Inflammatory macrophage (primary cell): ENCODE results near the gene FNTB.
A peak's percentile ranks its signal among the peaks of the same experiment; 100 is the strongest.

Experiments
- DNase-seq, 2 donors: peaks; one replicate each; pipeline ENCODE4 v3.0.0-alpha.2; 2020 to 2022

FNTB gene

DNA sequence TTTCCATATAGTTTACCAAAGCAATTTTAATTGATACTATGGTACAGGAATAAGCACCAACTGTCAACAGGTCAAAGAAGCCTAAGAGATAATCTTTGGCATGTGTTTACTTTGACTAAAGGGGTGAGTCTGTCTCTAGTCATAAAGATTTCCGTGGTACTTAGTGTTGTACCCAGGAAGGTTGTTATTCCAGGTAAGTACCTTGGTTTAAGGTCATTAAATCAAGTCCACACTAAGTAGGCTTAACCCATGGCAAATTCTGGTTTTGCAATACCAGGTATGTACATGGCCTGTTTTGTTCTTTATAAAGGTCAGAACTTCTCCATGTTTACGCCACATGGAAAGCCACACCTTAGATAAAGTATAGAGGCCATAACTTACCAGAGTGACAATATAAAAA is 105.7 kb downstream of the FNTB start:
- DNase-seq, result no peak

DNA sequence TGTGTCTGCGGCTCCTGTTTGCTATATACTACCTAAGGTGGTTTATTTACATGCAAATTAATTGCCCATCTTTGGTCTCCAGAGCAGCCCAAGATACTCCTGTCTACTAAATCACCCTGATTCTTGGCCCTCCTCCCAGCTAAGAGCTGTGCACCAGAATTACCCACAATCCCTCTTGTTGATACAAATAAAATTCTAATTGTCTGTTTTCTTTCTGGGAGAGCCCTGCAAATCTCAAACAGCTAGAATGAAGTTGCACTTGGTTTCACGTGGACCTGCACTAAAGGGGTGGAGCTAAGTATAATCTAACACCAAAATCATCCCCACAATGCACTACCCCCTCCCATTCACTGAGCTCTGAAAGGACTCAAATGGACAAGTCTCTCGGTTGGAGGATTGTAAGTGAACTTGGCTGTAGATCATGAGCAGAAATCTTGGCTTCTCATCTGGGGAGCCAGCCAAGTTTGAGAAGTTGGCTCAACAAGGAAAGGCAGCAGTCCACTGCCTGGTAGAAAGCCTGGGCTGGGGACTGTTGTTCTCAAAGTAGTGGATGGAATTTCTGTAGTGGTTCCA is 109.0 kb downstream of the FNTB start:
- no peak for DNase-seq

- no peak for DNase-seq
These were observed 109.8 kb downstream of the FNTB start for GRCh38 chr14:65096323-65097089.

DNA sequence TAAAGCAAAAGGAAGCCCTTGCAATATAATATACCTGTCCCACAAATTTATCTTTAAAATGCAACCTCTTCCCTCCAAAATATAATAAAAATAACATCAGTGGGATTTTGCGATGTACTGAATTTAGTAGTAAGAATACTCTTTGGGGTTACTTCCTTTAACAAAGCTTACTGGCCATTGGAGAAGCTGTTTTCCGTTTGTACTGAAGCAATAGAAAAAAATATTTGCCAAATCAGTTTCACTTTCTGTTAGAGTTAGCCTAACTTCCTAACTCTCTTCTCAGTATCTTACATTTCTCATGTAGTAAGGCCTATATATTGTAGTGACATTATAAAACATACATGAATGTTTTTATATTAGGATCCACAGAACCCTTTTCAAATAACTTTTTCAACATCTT is 111.9 kb downstream of the FNTB start:
- peak; percentile 52 to 78 for DNase-seq

DNA sequence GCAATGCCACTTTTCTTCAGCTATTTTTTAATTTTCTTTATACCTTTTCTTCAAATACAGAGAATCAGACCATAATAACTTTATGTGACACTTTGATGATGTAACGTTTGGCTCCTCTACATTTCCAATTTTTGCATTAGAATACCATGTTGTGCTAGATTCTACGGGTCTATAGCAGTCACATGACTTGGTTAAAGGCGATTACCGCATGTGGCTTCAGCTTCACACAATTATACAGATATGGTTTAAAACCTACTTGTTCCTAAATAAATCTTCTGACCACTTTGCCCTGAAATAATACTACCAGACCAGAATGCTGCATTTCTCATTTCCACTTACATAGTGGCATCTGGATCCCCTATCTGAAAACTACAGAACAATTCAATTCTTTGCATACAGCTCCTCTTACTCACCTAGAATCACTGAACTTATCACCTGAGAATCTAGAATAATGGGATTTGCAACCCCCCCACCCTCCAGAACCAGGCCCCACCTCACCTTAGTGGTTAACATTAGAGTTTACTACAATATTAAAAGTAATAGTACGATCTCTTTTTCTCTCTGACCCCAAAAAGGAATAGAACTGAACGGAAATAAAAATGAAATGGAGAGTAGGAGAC is 114.3 kb downstream of the FNTB start:
- no peak for DNase-seq

DNA sequence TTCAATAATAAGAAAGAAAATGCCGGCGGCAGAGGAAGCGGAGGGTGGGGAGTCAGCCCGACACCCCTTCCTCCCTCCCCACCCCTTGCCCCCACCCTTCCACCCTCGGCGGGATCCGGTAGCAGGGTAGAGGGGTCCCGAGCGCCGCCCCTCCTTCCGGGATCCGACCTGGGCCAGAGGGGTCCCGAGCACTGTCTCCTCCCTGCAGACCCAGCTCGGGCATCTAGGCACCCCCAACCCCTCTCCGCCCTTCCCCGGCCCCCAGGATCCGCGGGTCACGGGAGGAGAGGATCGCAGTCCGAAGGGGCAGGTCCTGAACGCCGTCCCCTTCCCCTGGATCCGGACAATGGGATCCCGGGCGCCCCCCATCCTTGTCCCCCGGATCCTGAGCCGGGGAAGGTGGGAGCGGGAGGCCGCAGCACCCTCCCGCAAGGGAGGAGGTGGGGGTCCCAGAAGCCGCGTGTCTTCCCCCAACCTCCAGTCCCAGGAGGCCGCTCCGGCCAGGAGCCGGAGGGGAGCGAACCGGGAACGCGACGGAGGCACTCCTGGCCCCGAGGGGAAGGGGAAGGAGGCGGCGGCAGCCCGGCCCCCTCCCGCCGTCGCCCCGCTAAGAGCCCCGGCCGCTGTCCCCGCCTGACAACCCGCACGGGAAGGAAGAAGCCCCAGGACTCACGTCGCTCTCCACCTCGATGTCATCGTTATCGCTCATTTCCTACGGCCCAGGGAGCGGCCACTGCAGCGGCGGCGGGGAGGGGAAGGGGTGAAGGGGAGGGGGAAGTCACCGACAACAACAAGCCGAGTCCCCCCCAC is 115.1 kb downstream of the FNTB start:
- DNase-seq, result no peak

DNA sequence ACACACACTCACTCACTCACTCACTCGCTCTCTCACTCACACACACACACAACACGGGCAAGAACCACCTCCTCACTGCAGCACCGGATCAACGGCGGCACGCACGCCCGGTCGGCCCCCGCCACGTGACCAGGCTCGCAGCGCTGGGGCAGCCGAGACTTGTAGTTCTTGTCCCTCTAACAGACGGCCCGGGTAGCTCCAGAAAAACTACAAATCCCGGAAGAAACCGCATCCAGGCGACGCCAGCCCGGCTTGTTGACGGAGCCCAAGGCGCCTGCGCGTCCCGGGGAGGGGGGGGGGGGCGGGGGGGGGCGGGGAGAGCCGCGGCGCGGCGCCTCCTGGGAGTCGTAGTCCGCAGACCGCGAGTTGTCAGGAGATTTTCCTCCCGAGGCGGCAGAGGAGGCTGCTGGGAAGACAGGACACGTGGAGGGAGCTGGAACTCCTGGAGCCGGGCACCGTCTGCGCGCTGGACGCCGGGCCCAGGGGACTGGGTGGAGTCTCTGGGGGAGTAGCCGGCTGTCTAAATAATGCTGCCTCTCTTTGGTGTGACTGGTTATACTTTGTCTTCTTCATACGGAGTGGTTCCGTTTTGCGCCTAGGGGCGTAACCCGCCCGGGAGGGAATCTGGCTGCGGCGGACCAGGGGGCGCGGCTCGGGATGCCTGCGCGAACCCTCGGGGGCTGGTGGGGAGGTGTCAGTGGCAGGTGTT is 115.9 kb downstream of the FNTB start, which contains the start of gene MAX:
Gene MAX, minus strand, starts transcription at position 77 of the 709 bp plus-strand sequence. CDS start 178 bp downstream, outside the sequence.
- peak; percentile 99 for DNase-seq

DNA sequence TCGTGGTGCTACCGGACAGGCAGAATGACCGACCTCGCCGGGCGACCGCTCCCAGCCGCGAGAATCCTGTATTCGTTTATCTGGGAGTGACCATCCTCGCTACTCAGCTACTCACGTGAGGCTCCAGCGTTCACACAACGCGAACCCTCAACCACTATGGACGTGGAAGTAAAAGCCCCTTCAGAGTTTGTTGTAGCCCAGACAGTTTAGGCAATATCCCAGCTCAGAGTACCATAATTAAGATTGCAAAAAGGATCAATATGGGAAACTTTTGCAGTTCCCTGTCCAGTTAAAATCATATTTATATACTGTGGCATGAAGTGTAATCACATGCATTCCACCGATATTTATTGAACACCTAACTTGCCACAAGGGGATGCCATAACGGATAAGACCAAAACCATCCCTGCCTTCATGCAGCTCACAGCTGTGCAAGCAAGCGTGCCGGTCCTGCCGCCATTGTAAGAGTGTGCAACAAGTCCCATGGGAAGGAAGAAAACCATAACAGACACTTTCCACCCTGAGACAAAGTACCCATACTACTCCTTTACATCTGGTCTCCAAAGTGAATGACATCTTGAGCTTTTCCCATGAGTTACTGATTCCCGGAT is 116.6 kb downstream of the FNTB start:
- DNase-seq, result peak in 1 of 2 donors; percentile 13

GRCh38 chr14:65104791-65105190 is 118.1 kb downstream of the FNTB start:
- no peak for DNase-seq

DNA sequence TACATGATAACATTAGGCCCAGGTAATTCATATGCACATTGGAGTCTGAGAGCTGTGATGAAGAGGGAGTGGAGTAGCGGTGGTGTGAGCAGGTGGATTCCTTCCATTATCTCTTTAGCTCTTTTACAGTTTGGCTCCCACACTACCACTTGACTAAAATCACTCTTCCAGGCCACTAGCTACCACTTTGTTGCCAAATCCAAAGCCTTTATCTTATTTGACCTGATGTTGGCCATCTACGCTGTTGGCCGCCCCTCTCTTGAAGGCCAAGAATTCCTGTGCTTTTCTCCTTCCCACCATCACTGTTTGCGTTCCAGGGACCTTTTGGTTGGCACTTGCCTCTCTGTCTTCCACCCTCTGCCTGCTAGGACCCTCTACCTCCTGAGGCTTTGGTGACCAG is 119.6 kb downstream of the FNTB start:
- DNase-seq, result no peak

DNA sequence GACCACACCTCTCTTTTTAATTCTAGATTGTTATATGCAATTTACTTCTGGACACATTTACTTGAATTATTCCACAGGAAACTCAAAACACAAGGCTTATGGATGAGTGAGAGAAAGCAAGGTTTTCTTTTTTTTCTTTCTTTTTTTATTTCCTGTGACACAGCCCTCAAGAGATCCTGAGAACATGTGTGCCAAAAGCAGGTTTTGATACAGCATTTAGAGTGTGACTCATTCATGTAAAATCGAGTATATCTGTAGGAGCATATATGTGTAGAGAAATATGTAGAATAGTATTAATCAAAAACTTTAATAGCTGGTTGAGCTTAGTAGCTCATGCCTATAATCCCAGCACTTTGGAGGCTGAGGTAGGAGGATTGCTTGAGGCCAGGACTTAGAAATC is 120.0 kb downstream of the FNTB start:
- no peak for DNase-seq

GRCh38 chr14:65107200-65107599 is 120.5 kb downstream of the FNTB start:
- no peak for DNase-seq

DNA sequence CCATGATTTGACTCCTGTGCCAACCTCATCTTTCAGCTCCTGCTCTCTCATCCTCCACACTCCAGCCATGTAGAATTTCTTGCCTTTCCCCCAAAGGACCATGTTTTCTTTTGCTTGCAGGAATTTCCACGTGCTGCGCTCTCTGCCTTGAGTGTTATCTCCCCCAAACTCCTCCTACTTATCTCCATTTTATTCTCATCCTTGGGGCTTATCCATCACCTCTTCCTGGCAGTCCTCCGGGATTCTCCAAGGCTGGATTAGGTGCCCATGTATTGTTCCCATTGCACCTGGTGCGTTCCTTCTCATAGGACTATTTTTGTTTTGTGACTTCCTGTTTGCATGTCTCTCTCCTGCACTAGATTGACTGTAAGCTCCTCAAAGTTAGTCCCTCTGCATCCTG is 122.7 kb downstream of the FNTB start:
- no peak for DNase-seq

- DNase-seq, result no peak
These were observed 123.8 kb downstream of the FNTB start for GRCh38 chr14:65110525-65110924.
